Epithelial cell of esophagus (primary cell): ENCODE results near the gene CLCNKA.

Experiments
- DNase-seq: peaks from one replicate; pipeline ENCODE4 v3.0.0; 2010; ENCODE audit warnings: low read depth
- H3K4me3 ChIP-seq: 2 replicates; pipeline ENCODE4 v1.5.1; 2011; ENCODE audit warnings: mild to moderate bottlenecking, low read length, control low read depth
- CTCF ChIP-seq: IDR thresholded peaks from 2 replicates; pipeline ENCODE4 v1.5.1; 2011; ENCODE audit warnings: low read depth, mild to moderate bottlenecking, low read length, control low read depth, inconsistent platforms; ENCODE audit not compliant: insufficient read depth; ENCODE audit errors: missing control alignments

Gene CLCNKA

GRCh38 chr1:15992187-15992553 lies 29.7 kb upstream of the CLCNKA start:
- no peak for DNase-seq
- no peak overlapping the region for H3K4me3 ChIP-seq
- no peak for TF ChIP-seq CTCF

- TF ChIP-seq CTCF: no peak
- no peak for DNase-seq
- H3K4me3 ChIP-seq: no peak overlapping the region
Measured at GRCh38 chr1:15992582-15993500, 29.0 kb upstream of the CLCNKA start.

- no peak overlapping the region for H3K4me3 ChIP-seq
- TF ChIP-seq CTCF: no peak
- DNase-seq: no peak
Measured at GRCh38 chr1:15993666-15994065, 28.2 kb upstream of the CLCNKA start.

GRCh38 chr1:15994081-15994480 lies 27.8 kb upstream of the CLCNKA start:
- TF ChIP-seq CTCF: no peak
- no peak for DNase-seq
- H3K4me3 ChIP-seq: no peak overlapping the region

- TF ChIP-seq CTCF: peak; percentile 77
- no peak overlapping the region for H3K4me3 ChIP-seq
- peak; percentile 68 for DNase-seq
Measured at GRCh38 chr1:15994590-15995351, 27.1 kb upstream of the CLCNKA start.

GRCh38 chr1:15997076-15997585 lies 24.7 kb upstream of the CLCNKA start:
- TF ChIP-seq CTCF: no peak
- no peak overlapping the region for H3K4me3 ChIP-seq
- DNase-seq: no peak
